HepG2 (cell line): ENCODE data around the gene SPHK2. TPM values are rescaled to one million over a fixed set of nuclear protein-coding genes. Genes with fewer than 3 reads are reported as not detected.

Experiments used
- ATAC-seq: fragments of 200-7000 bp; cut with Tn5 transposase; 3 replicates; pipeline ENCODE4 v1.9.1; 2020; ENCODE audit warnings: mild to moderate bottlenecking, moderate library complexity
- BruUV-seq: library from RNA; stranded (reverse); fragments of 400-500 nt; replicated peaks from 2 replicates; lab custom pipeline; 2021; lab: Mats Ljungman, UMichigan
- CTCF ChIA-PET: fragments of 300-600 bp; formaldehyde crosslinking; extraction: SDS; loops from one replicate; lab custom pipeline; 2021; ENCODE audit warnings: low total read pairs, inconsistent platforms, low intra/inter-chr PET ratio; lab: Yijun Ruan, JAX
- POLR2A ChIA-PET: fragments of 350-600 bp; sonication (Branson Sonifier 250); formaldehyde crosslinking; loops from one replicate; lab custom pipeline; 2020; ENCODE audit warnings: antibody characterized with exemption, inconsistent platforms; lab: Yijun Ruan, JAX
- DNase-seq: peaks from one replicate; pipeline ENCODE4 v3.0.0-alpha.2; 2015; ENCODE audit warnings: low spot score
- FAIRE-seq: peaks from 3 replicates; lab custom pipeline; 2011; peaks lifted over from hg19 to GRCh38; lab: Jason Lieb, UNC
- H2AFZ ChIP-seq: one replicate; pipeline ENCODE4 v1.6.1; 2011; ENCODE audit warnings: low read length, inconsistent platforms
- H3K27ac ChIP-seq: fragments of 300-600 bp; 3 replicates; pipeline ENCODE4 v1.8.0; 2011; ENCODE audit warnings: mixed run types, mild to moderate bottlenecking, mixed read lengths, low read length, inconsistent platforms; ENCODE audit not compliant: insufficient read depth; ENCODE audit errors: extremely low read length
- H3K27me3 ChIP-seq, 2 experiments: fragments of 200-600 bp in 1 of 2; 2 replicates in 1 of 2; 3 replicates in 1 of 2; pipeline versions ENCODE4 v1.6.0 to v1.8.0; 2011; ENCODE audit warnings: low read length in 2 of 2, mild to moderate bottlenecking in 2 of 2, moderate library complexity in 2 of 2, inconsistent platforms in 1 of 2; ENCODE audit not compliant: insufficient read depth in 2 of 2, control insufficient read depth in 1 of 2
- H3K36me3 ChIP-seq, 2 experiments: fragments of 200-600 bp in 1 of 2; replicated peaks in 1 of 2; 2 replicates in 1 of 2; 3 replicates in 1 of 2; pipeline versions ENCODE4 v1.5.1 to v1.8.0; 2011; ENCODE audit warnings: low read length in 2 of 2, inconsistent platforms in 1 of 2; ENCODE audit not compliant: insufficient read depth in 2 of 2, control insufficient read depth in 1 of 2
- H3K4me1 ChIP-seq: 2 replicates; pipeline ENCODE4 v1.5.1; 2012; ENCODE audit warnings: low read length, inconsistent platforms; ENCODE audit not compliant: insufficient read depth
- H3K4me2 ChIP-seq: 2 replicates; pipeline ENCODE4 v1.6.0; 2011; ENCODE audit warnings: low read depth, low read length, inconsistent platforms
- H3K4me3 ChIP-seq, 3 experiments: fragments of 200-600 bp in 1 of 3; sonication (generic), shearing (Covaris generic) in 1 of 3; replicated peaks in 1 of 3; 2 replicates each; pipeline ENCODE4 v1.5.1; 2011 to 2016; ENCODE audit warnings: low read length in 3 of 3, inconsistent platforms in 2 of 3, low read depth in 2 of 3, mild to moderate bottlenecking in 2 of 3, control low read depth in 1 of 3, mixed read lengths in 1 of 3; ENCODE audit not compliant: insufficient read depth in 1 of 3
- H3K79me2 ChIP-seq: one replicate; pipeline ENCODE4 v1.6.1; 2011; ENCODE audit warnings: low read length, inconsistent platforms; ENCODE audit not compliant: insufficient read depth
- H3K9ac ChIP-seq: 2 replicates; pipeline ENCODE4 v1.6.0; 2011; ENCODE audit warnings: mild to moderate bottlenecking, low read depth, low read length, inconsistent platforms; ENCODE audit not compliant: insufficient read depth
- H3K9me3 ChIP-seq: 2 replicates; pipeline ENCODE4 v1.5.1; 2012; ENCODE audit warnings: mild to moderate bottlenecking, low read length
- H4K20me1 ChIP-seq: 2 replicates; pipeline ENCODE4 v1.6.0; 2011; ENCODE audit warnings: inconsistent platforms, mild to moderate bottlenecking, low read length, moderate library complexity; ENCODE audit not compliant: insufficient read depth
- ATF7 ChIP-seq, 2 experiments: fragments of 450-650 bp in 1 of 2; sonication (generic) in 1 of 2; formaldehyde crosslinking in 1 of 2; IDR thresholded peaks; 2 replicates each; pipeline versions ENCODE4 v1.4.0 to v1.6.1; 2016 to 2020; ENCODE audit warnings: antibody characterized with exemption in 1 of 2, mild to moderate bottlenecking in 1 of 2, missing genetic modification reagents in 1 of 2
- ATF7-NPFF ChIP-seq: sonication (generic); formaldehyde crosslinking; IDR thresholded peaks from 2 replicates; pipeline ENCODE4 v1.8.1; 2023; ENCODE audit warnings: mild to moderate bottlenecking, low read depth, missing genetic modification reagents, moderate library complexity
- CHCHD3 ChIP-seq: sonication (generic); formaldehyde crosslinking; IDR thresholded peaks from 2 replicates; pipeline ENCODE4 v1.8.0; 2022; ENCODE audit warnings: mild to moderate bottlenecking, missing genetic modification reagents, moderate library complexity
- FOXA1 ChIP-seq, 2 experiments: fragments of 450-650 bp in 1 of 2; sonication (generic) in 1 of 2; formaldehyde crosslinking in 1 of 2; IDR thresholded peaks; 2 replicates each; pipeline versions ENCODE4 v1.4.0 to v1.6.1; 2016 to 2020; ENCODE audit warnings: missing genetic modification reagents in 1 of 2
- PAX8 ChIP-seq: sonication (generic); formaldehyde crosslinking; IDR thresholded peaks from 2 replicates; pipeline ENCODE4 v1.8.0; 2022; ENCODE audit warnings: mild to moderate bottlenecking, missing genetic modification reagents, borderline replicate concordance
- PHF8 ChIP-seq: sonication (generic); formaldehyde crosslinking; IDR thresholded peaks from 2 replicates; pipeline ENCODE4 v1.5.0; 2020; ENCODE audit warnings: missing genetic modification reagents
- TBL1XR1 ChIP-seq: fragments of 150-350 bp; IDR thresholded peaks from 2 replicates; pipeline ENCODE4 v1.6.1; 2014; ENCODE audit warnings: borderline replicate concordance, low read length; ENCODE audit not compliant: partially characterized antibody
- ZC3H13 ChIP-seq: sonication (generic); formaldehyde crosslinking; IDR thresholded peaks from 2 replicates; pipeline ENCODE4 v1.8.1; 2023; ENCODE audit warnings: mild to moderate bottlenecking, missing genetic modification reagents, moderate library complexity
- ZMAT3 ChIP-seq: sonication (generic); formaldehyde crosslinking; conservative IDR thresholded peaks from 2 replicates; pipeline ENCODE4 v1.7.0; 2021; ENCODE audit warnings: missing genetic modification reagents
- ZNF674 ChIP-seq: sonication (generic); formaldehyde crosslinking; IDR thresholded peaks from 2 replicates; pipeline ENCODE4 v1.5.0; 2020; ENCODE audit warnings: low read depth, mild to moderate bottlenecking, missing genetic modification reagents
- ZNF766 ChIP-seq: sonication (generic); formaldehyde crosslinking; IDR thresholded peaks from 2 replicates; pipeline ENCODE4 v1.5.0; 2020; ENCODE audit warnings: missing genetic modification reagents, borderline replicate concordance
- WGBS: methylation state at CpG from one replicate; pipeline ENCODE4 v1.1.6; 2017; ENCODE audit warnings: low lambda C conversion rate; 5-methylcytosine and 5-hydroxymethylcytosine counted together
- in situ Hi-C: cut with HindIII; loops from 2 replicates; pipeline ENCODE4 v1.10.0; 2017; ENCODE audit warnings: low pct_unique_long_range_greater_than_20kb; ENCODE audit not compliant: extremely low pct_ligation_motif_present
- intact Hi-C: fragments of 100-400 bp; cut with micrococcal nuclease; formaldehyde crosslinking; loops from one replicate; pipeline ENCODE4 v1.10.0; 2022; ENCODE audit not compliant: unreplicated experiment
- polyA plus RNA-seq, 8 experiments: library from polyadenylated mRNA; depleted of rRNA in 3 of 8; stranded (reverse) in 7 of 8; unstranded in 1 of 8; fragments of >200 nt; fragmentation: Illumina TruSeq in 4 of 8; extraction: Trizol in 4 of 8; gene quantifications; 2 replicates each; pipeline versions ENCODE4 v1.2.1 to v1.2.3, GENCODE V29; 2011 to 2016; ENCODE audit warnings: low read depth in 4 of 8, missing spikeins in 1 of 8, mixed read lengths in 1 of 8; ENCODE audit not compliant: insufficient read depth in 1 of 8
- total RNA-seq, 5 experiments: library from RNA; depleted of rRNA; stranded (reverse); fragments of >200 nt; fragmentation: Illumina TruSeq; extraction: Trizol; gene quantifications; 2 replicates each; pipeline ENCODE4 v1.2.3, GENCODE V29; 2016; ENCODE audit warnings: low read depth in 1 of 5
- TF ChIP-seq, protein P1 (sequence below): sonication (generic); formaldehyde crosslinking; IDR thresholded peaks from 2 replicates; pipeline ENCODE4 v1.5.0; 2020; ENCODE audit warnings: mild to moderate bottlenecking, missing genetic modification reagents, borderline replicate concordance
- TF ChIP-seq, protein P2 (sequence below): sonication (generic); formaldehyde crosslinking; IDR thresholded peaks from 2 replicates; pipeline ENCODE4 v1.5.0; 2020; ENCODE audit warnings: mild to moderate bottlenecking, missing genetic modification reagents
- TF ChIP-seq, protein P3 (sequence below): sonication (generic); formaldehyde crosslinking; IDR thresholded peaks from 2 replicates; pipeline ENCODE4 v1.4.0; 2020; ENCODE audit warnings: missing genetic modification reagents

SPHK2 gene
- total and polyA plus RNA-seq, 2 of the 13 experiments (the other 11 are each of a cell fraction or from before 2014, with no cell fraction given), result 2.9 to 14.4 TPM

DNA sequence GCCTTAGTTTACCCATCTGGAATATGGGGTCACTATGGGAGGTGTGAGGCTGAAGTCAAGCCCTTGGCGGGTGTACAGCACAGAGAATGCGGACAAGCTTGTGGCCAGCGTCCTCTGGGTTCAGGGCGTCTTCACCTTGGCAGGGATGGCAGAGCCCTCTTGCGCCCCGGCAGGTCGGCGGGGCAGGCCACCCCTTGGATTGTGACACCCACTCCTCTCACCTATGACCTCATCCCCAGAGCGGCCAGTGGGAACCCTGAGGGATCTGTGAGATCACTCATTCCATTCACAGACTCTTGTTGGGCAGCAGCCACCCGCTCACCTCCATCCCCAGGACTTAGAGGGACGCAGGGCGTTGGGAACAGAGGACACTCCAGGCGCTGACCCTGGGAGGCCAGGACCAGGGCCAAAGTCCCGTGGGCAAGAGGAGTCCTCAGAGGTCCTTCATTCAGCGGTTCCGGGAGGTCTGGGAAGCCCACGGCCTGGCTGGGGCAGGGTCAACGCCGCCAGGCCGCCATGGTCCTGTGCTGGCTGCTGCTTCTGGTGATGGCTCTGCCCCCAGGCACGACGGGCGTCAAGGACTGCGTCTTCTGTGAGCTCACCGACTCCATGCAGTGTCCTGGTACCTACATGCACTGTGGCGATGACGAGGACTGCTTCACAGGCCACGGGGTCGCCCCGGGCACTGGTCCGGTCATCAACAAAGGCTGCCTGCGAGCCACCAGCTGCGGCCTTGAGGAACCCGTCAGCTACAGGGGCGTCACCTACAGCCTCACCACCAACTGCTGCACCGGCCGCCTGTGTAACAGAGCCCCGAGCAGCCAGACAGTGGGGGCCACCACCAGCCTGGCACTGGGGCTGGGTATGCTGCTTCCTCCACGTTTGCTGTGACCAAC is 12.6 kb upstream of the SPHK2 start, which contains the start of gene SPACA4:
SPACA4 (plus strand) TSS at position 280 of the 896 bp plus-strand sequence; CDS start at position 517, 237 bp downstream.
- WGBS, result 45% methylated on average over 8 of the region's 39 CpGs
- H3K79me2 ChIP-seq, result no peaks in the 10 kb centered on the region
- no peak within 1 kb of the TSS for H3K9ac ChIP-seq
- no peaks in the 10 kb centered on the region for H3K9me3 ChIP-seq
- POLR2A ChIA-PET, result interaction anchor here (1.2 to 2.2 kb wide), 2 partner anchors 12 kb away, joined by 5 to 13 read pairs; partner anchors contain the start of genes RPL18 and SPHK2
- in situ Hi-C loops, result no loop called here
- H3K4me1 ChIP-seq, result peaks cover 21% of the 10 kb centered on the region
- CTCF ChIA-PET, result no interaction called here
- H4K20me1 ChIP-seq, result no peaks in the 10 kb centered on the region
- no peak for DNase-seq
- H3K27me3 ChIP-seq, result no peaks in the 10 kb centered on the region; a peak in 1 of 5 replicates
- no peak within 1 kb of the TSS for H2AFZ ChIP-seq
- BruUV-seq, result no TSS peak
- H3K36me3 ChIP-seq, result no peaks in the 10 kb centered on the region
- intact Hi-C loops, result no loop called here
- H3K4me2 ChIP-seq, result no peak within 1 kb of the TSS
- FAIRE-seq, result no peak
- no peak within 1 kb of the TSS for H3K27ac ChIP-seq
- H3K4me3 ChIP-seq, result peak within 1 kb of the TSS in 1 of 3 experiments; percentile 8; a peak in 1 of 6 replicates
- peak; percentile 15 for ATAC-seq
- TF ChIP-seq ZNF674 (CRISPR knock-in tag) (no peak), ZC3H13 (CRISPR knock-in tag) (no peak), ZMAT3 (CRISPR knock-in tag) (no peak), TBL1XR1 (no peak), PHF8 (CRISPR knock-in tag) (no peak), ATF7-NPFF (CRISPR knock-in tag) (no peak), ATF7 (IDR thresholded peaks at IDR 0.05) (0 out of 2 replicates have a peak, but pooled peaks have one; percentile 43), ATF7 (CRISPR knock-in tag; IDR thresholded peaks at IDR 0.05) (no peak), FOXA1 (IDR thresholded peaks at IDR 0.05) (no peak), FOXA1 (CRISPR knock-in tag; IDR thresholded peaks at IDR 0.05) (0 out of 2 replicates have a peak, but pooled peaks have one; percentile 13), CHCHD3 (CRISPR knock-in tag) (no peak), ZNF766 (CRISPR knock-in tag) (no peak), PAX8 (CRISPR knock-in tag) (no peak)
- TF ChIP-seq, protein P1, sequence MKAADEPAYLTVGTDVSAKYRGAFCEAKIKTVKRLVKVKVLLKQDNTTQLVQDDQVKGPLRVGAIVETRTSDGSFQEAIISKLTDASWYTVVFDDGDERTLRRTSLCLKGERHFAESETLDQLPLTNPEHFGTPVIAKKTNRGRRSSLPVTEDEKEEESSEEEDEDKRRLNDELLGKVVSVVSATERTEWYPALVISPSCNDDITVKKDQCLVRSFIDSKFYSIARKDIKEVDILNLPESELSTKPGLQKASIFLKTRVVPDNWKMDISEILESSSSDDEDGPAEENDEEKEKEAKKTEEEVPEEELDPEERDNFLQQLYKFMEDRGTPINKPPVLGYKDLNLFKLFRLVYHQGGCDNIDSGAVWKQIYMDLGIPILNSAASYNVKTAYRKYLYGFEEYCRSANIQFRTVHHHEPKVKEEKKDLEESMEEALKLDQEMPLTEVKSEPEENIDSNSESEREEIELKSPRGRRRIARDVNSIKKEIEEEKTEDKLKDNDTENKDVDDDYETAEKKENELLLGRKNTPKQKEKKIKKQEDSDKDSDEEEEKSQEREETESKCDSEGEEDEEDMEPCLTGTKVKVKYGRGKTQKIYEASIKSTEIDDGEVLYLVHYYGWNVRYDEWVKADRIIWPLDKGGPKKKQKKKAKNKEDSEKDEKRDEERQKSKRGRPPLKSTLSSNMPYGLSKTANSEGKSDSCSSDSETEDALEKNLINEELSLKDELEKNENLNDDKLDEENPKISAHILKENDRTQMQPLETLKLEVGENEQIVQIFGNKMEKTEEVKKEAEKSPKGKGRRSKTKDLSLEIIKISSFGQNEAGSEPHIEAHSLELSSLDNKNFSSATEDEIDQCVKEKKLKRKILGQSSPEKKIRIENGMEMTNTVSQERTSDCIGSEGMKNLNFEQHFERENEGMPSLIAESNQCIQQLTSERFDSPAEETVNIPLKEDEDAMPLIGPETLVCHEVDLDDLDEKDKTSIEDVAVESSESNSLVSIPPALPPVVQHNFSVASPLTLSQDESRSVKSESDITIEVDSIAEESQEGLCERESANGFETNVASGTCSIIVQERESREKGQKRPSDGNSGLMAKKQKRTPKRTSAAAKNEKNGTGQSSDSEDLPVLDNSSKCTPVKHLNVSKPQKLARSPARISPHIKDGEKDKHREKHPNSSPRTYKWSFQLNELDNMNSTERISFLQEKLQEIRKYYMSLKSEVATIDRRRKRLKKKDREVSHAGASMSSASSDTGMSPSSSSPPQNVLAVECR (CRISPR knock-in tag), result no peak
- TF ChIP-seq, protein P2, sequence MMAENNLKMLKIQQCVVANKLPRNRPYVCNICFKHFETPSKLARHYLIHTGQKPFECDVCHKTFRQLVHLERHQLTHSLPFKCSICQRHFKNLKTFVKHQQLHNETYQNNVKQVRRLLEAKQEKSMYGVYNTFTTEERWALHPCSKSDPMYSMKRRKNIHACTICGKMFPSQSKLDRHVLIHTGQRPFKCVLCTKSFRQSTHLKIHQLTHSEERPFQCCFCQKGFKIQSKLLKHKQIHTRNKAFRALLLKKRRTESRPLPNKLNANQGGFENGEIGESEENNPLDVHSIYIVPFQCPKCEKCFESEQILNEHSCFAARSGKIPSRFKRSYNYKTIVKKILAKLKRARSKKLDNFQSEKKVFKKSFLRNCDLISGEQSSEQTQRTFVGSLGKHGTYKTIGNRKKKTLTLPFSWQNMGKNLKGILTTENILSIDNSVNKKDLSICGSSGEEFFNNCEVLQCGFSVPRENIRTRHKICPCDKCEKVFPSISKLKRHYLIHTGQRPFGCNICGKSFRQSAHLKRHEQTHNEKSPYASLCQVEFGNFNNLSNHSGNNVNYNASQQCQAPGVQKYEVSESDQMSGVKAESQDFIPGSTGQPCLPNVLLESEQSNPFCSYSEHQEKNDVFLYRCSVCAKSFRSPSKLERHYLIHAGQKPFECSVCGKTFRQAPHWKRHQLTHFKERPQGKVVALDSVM, result no peak
- TF ChIP-seq, protein P3, sequence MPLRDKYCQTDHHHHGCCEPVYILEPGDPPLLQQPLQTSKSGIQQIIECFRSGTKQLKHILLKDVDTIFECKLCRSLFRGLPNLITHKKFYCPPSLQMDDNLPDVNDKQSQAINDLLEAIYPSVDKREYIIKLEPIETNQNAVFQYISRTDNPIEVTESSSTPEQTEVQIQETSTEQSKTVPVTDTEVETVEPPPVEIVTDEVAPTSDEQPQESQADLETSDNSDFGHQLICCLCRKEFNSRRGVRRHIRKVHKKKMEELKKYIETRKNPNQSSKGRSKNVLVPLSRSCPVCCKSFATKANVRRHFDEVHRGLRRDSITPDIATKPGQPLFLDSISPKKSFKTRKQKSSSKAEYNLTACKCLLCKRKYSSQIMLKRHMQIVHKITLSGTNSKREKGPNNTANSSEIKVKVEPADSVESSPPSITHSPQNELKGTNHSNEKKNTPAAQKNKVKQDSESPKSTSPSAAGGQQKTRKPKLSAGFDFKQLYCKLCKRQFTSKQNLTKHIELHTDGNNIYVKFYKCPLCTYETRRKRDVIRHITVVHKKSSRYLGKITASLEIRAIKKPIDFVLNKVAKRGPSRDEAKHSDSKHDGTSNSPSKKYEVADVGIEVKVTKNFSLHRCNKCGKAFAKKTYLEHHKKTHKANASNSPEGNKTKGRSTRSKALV, result no peak
